NCI-H1092 treated with DMSO at 0.1 percent for 48 hours (cell line): ENCODE results near the gene CTNNA3.

ENCODE experiments used
- DNase-seq: peaks from one replicate; lab custom pipeline; 2025; lab: John Stamatoyannopoulos, UW

The CTNNA3 gene

GRCh38 chr10:67327626-67328535, 368.1 kb downstream of the CTNNA3 start:
- DNase-seq = no peak

GRCh38 chr10:67319976-67320375, 376.0 kb downstream of the CTNNA3 start:
- DNase-seq = no peak

- no peak for DNase-seq
Measured at GRCh38 chr10:67308912-67309311, 387.1 kb downstream of the CTNNA3 start.

- DNase-seq = no peak
Measured at GRCh38 chr10:67306588-67307205, 389.3 kb downstream of the CTNNA3 start.

- no peak for DNase-seq
Measured at GRCh38 chr10:67302701-67303100, 393.3 kb downstream of the CTNNA3 start.

GRCh38 chr10:67299761-67300160, 396.2 kb downstream of the CTNNA3 start:
- DNase-seq = no peak

GRCh38 chr10:67297637-67298181, 398.3 kb downstream of the CTNNA3 start:
- DNase-seq = no peak

GRCh38 chr10:67296926-67297325, 399.1 kb downstream of the CTNNA3 start:
- DNase-seq = no peak

GRCh38 chr10:67288688-67289410, 407.1 kb downstream of the CTNNA3 start:
- no peak for DNase-seq

- no peak for DNase-seq
Measured at GRCh38 chr10:67284589-67284988, 411.4 kb downstream of the CTNNA3 start.

GRCh38 chr10:67282871-67283270, 413.1 kb downstream of the CTNNA3 start:
- DNase-seq = no peak

GRCh38 chr10:67280405-67280804, 415.6 kb downstream of the CTNNA3 start:
- DNase-seq = no peak

- no peak for DNase-seq
Measured at GRCh38 chr10:67277402-67277801, 418.6 kb downstream of the CTNNA3 start.

- no peak for DNase-seq
Measured at GRCh38 chr10:67269828-67270227, 426.2 kb downstream of the CTNNA3 start.

GRCh38 chr10:67268146-67268545, 427.8 kb downstream of the CTNNA3 start:
- no peak for DNase-seq

GRCh38 chr10:67262675-67263074, 433.3 kb downstream of the CTNNA3 start:
- no peak for DNase-seq

- DNase-seq = no peak
Measured at GRCh38 chr10:67261300-67261797, 434.6 kb downstream of the CTNNA3 start.

- DNase-seq = no peak
Measured at GRCh38 chr10:67259319-67259929, 436.6 kb downstream of the CTNNA3 start.

- DNase-seq = no peak
Measured at GRCh38 chr10:67257427-67258144, 438.4 kb downstream of the CTNNA3 start.

- no peak for DNase-seq
Measured at GRCh38 chr10:67257018-67257417, 439.0 kb downstream of the CTNNA3 start.

GRCh38 chr10:67250686-67251085, 445.3 kb downstream of the CTNNA3 start:
- no peak for DNase-seq
